GM18505 (cell line): ENCODE measurements around the gene WNT4.

Experiments used
- ATAC-seq: cut with Tn5 transposase; IDR thresholded peaks from one replicate; pipeline ENCODE4 v1.9.1; 2021; ENCODE audit not compliant: unreplicated experiment
- POLR2A ChIP-seq: IDR thresholded peaks from 4 replicates; pipeline ENCODE4 v1.6.1; 2011; ENCODE audit warnings: borderline replicate concordance; ENCODE audit not compliant: insufficient read depth, insufficient read length; ENCODE audit errors: extremely low read depth

Gene WNT4

DNA sequence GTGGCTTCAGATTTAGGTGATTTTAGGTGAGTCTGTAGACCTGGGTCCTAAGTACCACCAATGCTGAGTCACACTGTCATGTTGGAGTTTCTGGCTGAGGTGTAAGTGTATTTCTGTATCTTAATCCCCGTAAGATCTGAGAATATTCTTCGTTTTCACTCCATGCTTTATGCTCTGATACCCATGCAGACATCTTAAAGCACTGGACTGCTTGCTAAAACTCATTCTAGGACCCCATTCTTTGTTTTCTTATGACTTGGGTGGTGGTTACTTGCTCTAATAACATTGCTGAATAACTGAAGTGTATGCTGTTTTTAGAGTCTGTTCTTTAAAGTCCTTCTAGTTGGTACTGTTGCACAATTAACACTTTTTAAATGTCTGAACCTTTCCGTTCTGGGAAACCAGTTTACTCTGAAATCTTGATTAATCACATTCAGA, 53.7 kb downstream of the WNT4 start:
- ATAC-seq = no peak
- TF ChIP-seq POLR2A = no peak

DNA sequence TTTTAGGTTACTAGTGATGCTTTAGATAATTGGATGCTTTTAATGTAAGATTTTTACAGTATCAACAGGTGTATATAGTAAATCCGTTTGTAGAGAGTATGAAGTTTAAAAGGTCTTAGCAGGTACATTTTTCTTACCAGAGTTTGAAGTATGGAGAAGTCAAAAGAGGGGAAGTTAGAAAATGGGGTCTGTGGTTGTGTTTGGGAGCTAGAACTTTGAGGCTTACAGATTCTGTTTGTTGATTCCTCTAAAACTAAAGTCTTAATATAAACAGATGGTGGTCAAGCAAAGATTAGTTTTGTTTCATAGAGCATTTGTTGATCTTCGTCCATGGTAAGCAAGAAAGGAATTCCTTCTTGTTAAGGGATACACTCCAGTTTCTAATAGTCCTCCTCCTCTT, 54.6 kb downstream of the WNT4 start:
- no peak for TF ChIP-seq POLR2A
- no peak for ATAC-seq

- TF ChIP-seq POLR2A = no peak
- ATAC-seq = no peak
Observed at GRCh38 chr1:22080191-22080590, 62.7 kb downstream of the WNT4 start.

- TF ChIP-seq POLR2A = no peak
- no peak for ATAC-seq
Observed at GRCh38 chr1:22078133-22078532, 64.8 kb downstream of the WNT4 start.

- no peak for ATAC-seq
- no peak for TF ChIP-seq POLR2A
Observed at GRCh38 chr1:22077728-22078127, 65.2 kb downstream of the WNT4 start.

DNA sequence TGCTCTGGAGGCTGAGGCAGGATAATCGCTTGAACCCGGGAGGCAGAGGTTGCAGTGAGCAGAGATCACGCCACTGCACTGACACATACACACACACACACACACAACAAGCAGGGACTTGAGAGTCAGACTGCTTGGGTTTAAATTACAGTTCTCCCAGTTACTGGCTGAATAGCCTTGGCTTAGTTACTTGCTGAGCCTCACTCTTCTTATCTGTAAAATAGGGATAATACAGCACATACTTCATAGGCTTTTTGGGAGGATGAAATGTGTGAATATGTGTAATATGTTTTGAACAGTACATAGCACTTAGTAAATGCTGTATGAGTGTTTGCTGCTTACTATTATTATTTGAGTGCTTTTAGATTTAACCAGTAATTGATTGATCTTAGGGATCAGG, 66.6 kb downstream of the WNT4 start:
- TF ChIP-seq POLR2A = no peak
- ATAC-seq = no peak

DNA sequence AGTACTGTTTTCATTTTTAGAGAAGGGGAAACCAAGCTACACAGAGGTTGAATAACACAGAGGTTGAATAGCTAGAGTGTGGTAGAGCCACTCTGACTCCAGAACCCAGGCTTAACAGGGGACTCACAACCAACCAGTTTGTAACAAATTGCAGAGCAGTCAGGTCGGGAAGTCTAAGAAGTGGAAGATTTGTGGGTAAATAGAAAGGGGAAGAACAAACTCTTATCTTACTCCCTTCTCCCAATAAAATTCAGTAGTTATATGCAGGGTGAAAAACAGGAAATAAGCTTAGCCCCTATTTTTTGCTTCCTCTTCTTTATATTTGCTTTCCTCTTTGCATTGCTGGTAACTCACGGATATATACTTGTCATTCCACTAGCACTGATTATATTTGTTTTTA, 67.2 kb downstream of the WNT4 start:
- TF ChIP-seq POLR2A = no peak
- ATAC-seq = no peak

- TF ChIP-seq POLR2A = no peak
- no peak for ATAC-seq
Observed at GRCh38 chr1:22074803-22075202, 68.1 kb downstream of the WNT4 start.

- TF ChIP-seq POLR2A = no peak
- ATAC-seq = no peak
Observed at GRCh38 chr1:22071511-22071910, 71.4 kb downstream of the WNT4 start.
